DMS53 treated with DMSO at 0.1 percent for 48 hours (cell line): ENCODE measurements around the gene CHRNB1.

Experiments
- DNase-seq: peaks from one replicate; lab custom pipeline; 2025; ENCODE audit not compliant: unreplicated experiment; lab: John Stamatoyannopoulos, UW

Gene CHRNB1

DNA sequence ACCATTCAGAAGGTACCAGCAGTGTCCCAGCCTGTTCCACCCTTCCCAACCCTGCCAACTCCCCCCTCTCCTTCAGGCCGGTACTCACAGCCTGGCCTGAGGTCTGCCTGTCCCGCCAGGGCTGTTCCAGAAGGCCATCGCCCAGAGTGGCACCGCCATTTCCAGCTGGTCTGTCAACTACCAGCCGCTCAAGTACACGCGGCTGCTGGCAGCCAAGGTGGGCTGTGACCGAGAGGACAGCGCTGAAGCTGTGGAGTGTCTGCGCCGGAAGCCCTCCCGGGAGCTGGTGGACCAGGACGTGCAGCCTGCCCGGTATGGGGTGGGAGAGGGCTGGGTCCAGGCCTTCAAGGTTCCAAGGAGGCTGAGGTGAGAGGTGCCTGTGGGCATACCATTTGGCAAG, 30.0 kb upstream of the CHRNB1 start:
- DNase-seq: no peak

DNA sequence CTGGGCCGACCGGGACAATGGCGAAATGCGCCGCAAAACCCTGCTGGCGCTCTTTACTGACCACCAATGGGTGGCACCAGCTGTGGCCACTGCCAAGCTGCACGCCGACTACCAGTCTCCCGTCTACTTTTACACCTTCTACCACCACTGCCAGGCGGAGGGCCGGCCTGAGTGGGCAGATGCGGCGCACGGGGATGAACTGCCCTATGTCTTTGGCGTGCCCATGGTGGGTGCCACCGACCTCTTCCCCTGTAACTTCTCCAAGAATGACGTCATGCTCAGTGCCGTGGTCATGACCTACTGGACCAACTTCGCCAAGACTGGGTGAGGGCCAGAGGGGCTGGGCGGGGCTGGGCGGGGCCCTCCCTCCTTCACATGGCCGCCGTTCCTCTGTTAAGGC, 29.1 kb upstream of the CHRNB1 start:
- DNase-seq: no peak

DNA sequence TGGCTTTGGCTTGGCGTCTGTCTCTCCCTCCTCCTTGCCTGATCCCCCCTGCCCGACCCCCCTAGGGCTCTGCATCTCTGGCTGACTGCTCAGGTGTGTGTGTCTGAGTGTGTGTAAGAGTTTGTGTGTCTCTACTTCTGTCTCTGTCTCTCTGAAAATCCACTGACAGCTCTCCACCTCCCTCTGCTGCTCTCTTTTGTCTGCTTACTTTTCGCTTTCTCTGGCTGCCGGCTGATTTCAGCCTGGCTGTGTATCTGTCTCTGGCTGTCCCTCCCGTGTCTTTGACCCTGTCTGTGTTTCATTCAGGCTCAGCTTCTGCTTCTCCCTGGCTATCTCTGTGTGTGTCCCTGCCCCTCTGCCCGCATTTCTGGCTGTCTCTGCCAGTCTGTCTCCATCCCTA, 28.5 kb upstream of the CHRNB1 start:
- no peak for DNase-seq

DNA sequence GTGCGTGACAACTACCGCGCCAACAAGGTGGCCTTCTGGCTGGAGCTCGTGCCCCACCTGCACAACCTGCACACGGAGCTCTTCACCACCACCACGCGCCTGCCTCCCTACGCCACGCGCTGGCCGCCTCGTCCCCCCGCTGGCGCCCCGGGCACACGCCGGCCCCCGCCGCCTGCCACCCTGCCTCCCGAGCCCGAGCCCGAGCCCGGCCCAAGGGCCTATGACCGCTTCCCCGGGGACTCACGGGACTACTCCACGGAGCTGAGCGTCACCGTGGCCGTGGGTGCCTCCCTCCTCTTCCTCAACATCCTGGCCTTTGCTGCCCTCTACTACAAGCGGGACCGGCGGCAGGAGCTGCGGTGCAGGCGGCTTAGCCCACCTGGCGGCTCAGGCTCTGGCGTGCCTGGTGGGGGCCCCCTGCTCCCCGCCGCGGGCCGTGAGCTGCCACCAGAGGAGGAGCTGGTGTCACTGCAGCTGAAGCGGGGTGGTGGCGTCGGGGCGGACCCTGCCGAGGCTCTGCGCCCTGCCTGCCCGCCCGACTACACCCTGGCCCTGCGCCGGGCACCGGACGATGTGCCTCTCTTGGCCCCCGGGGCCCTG, 27.7 kb upstream of the CHRNB1 start:
- DNase-seq: no peak

GRCh38 chr17:7418472-7419152, 26.2 kb upstream of the CHRNB1 start:
- no peak for DNase-seq

- no peak for DNase-seq
Observed at GRCh38 chr17:7419819-7420610, 24.8 kb upstream of the CHRNB1 start, which contains the start of gene SPEM1. SPEM1 (plus strand) TSS chr17:7420324; CDS start chr17:7420385, 61 bp downstream.

GRCh38 chr17:7421186-7421585, 23.7 kb upstream of the CHRNB1 start:
- DNase-seq: no peak

- no peak for DNase-seq
Observed at GRCh38 chr17:7423679-7424078, 21.2 kb upstream of the CHRNB1 start.

GRCh38 chr17:7425316-7425715, 19.5 kb upstream of the CHRNB1 start, which contains the start of gene SPEM2:
SPEM2 (plus strand) TSS chr17:7425616; CDS start chr17:7425689, 73 bp downstream.
- DNase-seq: no peak

GRCh38 chr17:7425756-7426155, 19.1 kb upstream of the CHRNB1 start:
- no peak for DNase-seq

DNA sequence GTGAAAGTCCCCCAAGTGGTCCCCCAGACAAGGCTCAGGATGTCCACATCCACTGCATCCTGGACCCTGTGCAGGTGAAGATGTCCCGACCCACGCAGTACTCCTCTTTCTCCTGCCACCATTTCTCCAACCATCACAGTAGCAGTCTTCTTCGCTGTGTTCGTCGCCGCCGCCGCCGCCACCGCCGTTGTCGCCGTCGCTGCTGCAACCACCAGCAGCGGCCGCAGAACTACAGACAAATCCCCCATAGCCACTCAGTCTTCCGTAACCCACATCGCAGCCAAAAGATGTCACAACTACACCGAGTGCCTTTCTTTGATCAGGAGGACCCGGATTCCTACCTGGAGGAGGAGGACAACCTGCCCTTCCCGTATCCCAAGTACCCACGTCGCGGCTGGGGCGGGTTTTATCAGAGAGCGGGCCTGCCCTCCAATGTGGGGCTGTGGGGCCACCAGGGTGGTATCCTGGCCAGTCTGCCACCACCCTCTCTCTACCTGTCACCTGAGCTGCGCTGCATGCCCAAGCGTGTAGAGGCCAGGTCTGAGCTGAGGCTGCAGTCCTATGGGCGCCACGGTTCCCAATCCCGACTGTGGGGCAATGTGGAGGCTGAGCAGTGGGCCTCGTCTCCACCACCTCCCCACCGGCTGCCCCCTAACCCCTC, 18.5 kb upstream of the CHRNB1 start:
- DNase-seq: no peak

DNA sequence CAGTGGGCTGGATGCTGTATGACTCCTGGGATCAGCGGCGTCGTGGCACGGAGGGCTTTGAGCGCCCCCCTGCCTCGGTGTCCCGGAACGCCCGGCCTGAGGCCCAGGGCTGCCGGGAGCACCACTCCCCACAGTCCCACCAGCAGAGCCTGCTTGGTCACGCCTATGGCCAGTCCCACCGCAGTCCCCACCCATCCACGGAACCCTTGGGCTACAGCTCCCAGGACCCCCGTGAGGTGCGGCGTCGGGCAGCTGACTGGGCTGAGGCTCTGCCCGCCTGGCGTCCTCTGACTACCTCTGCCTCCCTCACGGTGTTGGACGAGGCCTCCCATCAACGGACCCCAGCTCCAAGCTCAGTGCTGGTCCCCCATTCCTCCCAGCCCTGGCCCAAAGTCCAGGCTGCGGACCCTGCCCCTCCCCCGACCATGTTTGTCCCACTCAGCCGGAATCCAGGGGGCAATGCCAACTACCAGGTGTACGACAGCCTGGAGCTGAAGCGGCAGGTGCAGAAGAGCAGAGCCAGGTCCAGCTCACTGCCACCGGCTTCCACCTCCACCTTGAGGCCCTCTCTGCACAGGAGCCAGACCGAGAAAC, 17.9 kb upstream of the CHRNB1 start:
- no peak for DNase-seq

DNA sequence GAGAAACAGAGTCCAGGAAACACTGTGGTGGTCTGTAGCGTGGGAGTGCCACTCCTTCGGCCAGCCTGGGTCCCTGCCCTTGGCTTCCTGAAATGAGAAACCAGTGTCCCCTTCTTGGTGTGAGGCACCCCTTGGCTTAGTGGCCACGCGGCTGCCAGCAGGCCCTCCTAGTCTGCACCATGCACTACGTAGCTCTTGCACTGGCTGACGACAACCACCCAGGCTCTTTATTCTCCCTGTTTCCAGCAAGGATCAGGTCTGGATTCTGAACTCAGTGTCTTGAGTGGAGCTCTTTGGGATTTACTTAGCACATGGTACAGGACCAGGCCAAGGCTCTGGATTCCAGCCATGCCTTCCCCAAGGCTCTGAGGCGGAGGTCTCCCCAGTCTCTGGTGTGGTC, 17.3 kb upstream of the CHRNB1 start:
- DNase-seq: no peak

DNA sequence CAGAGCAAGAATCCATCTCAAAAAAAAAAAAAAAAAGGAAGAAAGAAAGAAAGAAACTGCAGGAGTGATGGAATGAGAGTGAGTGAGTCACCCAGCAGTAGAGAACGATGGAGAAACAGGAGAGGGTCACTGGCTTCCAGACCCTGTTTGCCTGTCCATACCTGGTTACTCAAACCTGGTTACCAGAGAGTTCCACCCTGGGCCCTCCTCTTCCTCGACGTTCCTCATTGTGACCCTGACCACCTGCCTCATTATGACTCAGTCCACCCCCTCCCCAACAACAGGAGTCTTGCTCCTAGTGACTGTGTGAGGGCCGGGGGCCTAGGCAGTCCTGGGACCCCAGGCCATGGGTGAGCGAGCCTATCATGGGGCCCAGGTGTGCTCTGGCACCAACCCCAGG, 16.3 kb upstream of the CHRNB1 start, which contains the start of gene SPEM3:
Gene SPEM3 (plus strand): TSS at position 301 of the 400 bp plus-strand sequence. CDS start 46 bp downstream, at position 347.
- DNase-seq: no peak

GRCh38 chr17:7429722-7430121, 15.1 kb upstream of the CHRNB1 start:
- no peak for DNase-seq

GRCh38 chr17:7431231-7431630, 13.6 kb upstream of the CHRNB1 start:
- no peak for DNase-seq

- no peak for DNase-seq
Observed at GRCh38 chr17:7432296-7432695, 12.6 kb upstream of the CHRNB1 start.

DNA sequence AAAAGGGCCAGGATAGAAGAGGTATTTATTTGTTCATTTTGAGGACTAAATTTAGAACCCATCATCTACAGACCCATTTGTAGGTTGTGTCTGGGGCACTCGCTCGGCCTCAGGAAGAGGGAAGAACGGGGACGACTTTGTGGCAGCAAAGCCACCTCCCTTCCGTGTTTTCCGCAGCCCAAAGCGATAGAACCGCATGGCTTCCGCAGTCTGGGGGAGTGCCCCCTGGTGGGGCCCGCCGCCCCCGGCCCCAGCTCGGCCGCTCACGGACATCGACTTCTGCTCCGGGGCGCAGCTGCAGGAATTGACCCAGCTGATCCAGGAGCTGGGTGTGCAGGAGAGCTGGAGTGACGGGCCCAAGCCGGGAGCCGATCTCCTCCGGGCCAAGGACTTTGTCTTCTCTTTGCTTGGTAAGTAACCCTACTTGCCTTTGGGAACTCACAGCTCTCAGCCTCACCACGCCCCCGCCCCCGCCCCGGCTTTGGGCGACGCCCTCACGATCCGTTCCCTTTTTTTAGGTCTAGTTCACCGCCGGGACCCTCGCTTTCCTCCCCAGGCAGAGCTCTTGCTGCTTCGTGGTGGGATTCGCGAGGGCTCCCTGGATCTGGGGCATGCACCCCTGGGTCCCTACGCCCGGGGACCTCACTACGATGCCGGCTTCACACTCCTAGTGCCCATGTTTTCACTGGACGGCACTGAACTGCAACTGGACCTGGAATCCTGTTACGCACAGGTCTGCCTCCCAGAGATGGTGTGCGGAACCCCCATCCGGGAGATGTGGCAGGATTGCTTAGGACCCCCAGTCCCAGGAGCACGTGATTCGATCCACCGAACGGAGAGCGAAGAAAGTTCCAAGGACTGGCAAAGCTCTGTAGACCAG, 8.9 kb upstream of the CHRNB1 start:
- peak; percentile 82 for DNase-seq

DNA sequence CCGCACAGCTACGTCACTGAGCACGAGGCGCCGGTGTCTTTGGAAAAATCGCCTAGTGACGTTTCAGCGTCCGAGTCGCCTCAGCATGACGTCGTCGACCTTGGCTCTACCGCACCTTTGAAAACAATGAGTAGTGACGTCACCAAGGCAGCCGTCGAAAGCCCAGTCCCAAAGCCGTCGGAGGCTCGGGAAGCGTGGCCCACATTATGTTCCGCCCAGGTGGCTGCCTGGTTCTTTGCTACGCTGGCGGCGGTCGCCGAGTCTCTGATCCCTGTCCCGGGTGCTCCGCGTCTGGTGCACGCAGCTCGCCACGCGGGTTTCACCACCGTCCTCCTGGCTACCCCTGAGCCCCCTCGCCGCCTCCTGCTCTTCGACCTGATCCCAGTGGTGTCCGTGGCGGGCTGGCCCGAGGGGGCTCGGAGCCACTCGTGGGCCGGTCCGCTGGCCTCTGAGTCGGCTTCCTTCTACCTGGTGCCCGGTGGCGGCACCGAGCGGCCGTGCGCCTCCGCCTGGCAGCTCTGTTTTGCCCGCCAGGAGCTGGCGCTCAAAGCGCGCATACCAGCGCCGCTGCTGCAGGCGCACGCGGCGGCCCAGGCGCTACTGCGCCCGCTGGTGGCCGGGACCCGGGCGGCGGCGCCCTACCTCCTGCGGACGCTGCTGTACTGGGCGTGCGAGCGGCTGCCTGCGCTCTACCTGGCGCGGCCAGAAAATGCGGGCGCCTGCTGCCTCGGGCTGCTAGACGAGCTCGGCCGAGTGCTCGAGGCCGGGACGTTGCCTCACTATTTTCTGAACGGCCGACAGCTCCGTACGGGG, 8.1 kb upstream of the CHRNB1 start:
- DNase-seq: peak; percentile 93
